CD14-positive monocyte (primary cell): ENCODE measurements around the gene CLDN5. TPM values are rescaled to one million over a fixed set of nuclear protein-coding genes. Genes with fewer than 3 reads are reported as not detected.

Experiments used
- DNase-seq, 3 donors: peaks; one replicate each; pipeline ENCODE4 v3.0.0-alpha.2; 2011 to 2022
- H2AFZ ChIP-seq: 2 replicates; pipeline ENCODE4 v1.6.0; 2012; ENCODE audit warnings: mild to moderate bottlenecking, low read depth, low read length, inconsistent platforms; ENCODE audit not compliant: insufficient read depth, poor library complexity, severe bottlenecking
- H3K27ac ChIP-seq, 2 donors: 1 replicate in 1 of 2; 2 replicates in 1 of 2; pipeline ENCODE4 v1.5.1; 2012 to 2013; ENCODE audit warnings: low read length in 2 of 2, control low read depth in 1 of 2, inconsistent platforms in 1 of 2, low read depth in 1 of 2, mild to moderate bottlenecking in 1 of 2
- H3K27me3 ChIP-seq, 2 donors: one replicate each; pipeline versions ENCODE4 v1.6.0 to v1.6.1; 2011 to 2013; ENCODE audit warnings: low read length in 2 of 2; ENCODE audit not compliant: control insufficient read depth in 2 of 2, insufficient read depth in 2 of 2
- H3K36me3 ChIP-seq, 2 donors: replicated peaks in 1 of 2; 1 replicate in 1 of 2; 2 replicates in 1 of 2; pipeline versions ENCODE4 v1.5.1 to v1.6.1; 2012 to 2013; ENCODE audit warnings: low read length in 2 of 2, control low read depth in 1 of 2, inconsistent platforms in 1 of 2, mild to moderate bottlenecking in 1 of 2; ENCODE audit not compliant: insufficient read depth in 2 of 2, control insufficient read depth in 1 of 2
- H3K4me1 ChIP-seq, 2 donors: 1 replicate in 1 of 2; 2 replicates in 1 of 2; pipeline versions ENCODE4 v1.5.1 to v1.6.1; 2012 to 2013; ENCODE audit warnings: low read length in 2 of 2, control low read depth in 1 of 2, inconsistent platforms in 1 of 2, mild to moderate bottlenecking in 1 of 2, moderate library complexity in 1 of 2; ENCODE audit not compliant: insufficient read depth in 2 of 2, control insufficient read depth in 1 of 2
- H3K4me2 ChIP-seq: replicated peaks from 2 replicates; pipeline ENCODE3; 2012; ENCODE audit warnings: low read length, moderate library complexity, mild to moderate bottlenecking; ENCODE audit not compliant: poor library complexity, severe bottlenecking; ENCODE audit errors: extremely low read depth
- H3K4me3 ChIP-seq, 3 experiments: fragments of 200-600 bp in 1 of 3; sonication (generic) in 1 of 3; replicated peaks in 1 of 3; 1 replicate in 2 of 3; 2 replicates in 1 of 3; pipeline ENCODE4 v1.5.1; 2011 to 2013; ENCODE audit warnings: low read length in 3 of 3, mild to moderate bottlenecking in 3 of 3, control low read depth in 2 of 3, low read depth in 2 of 3, inconsistent platforms in 1 of 3, moderate library complexity in 1 of 3
- H3K79me2 ChIP-seq: 2 replicates; pipeline ENCODE4 v1.6.0; 2012; ENCODE audit warnings: mild to moderate bottlenecking, control low read depth, inconsistent platforms, low read length, moderate library complexity; ENCODE audit not compliant: insufficient read depth
- H3K9ac ChIP-seq: 2 replicates; pipeline ENCODE4 v1.6.0; 2017; ENCODE audit warnings: low read length, mild to moderate bottlenecking; ENCODE audit not compliant: insufficient read depth, poor library complexity, severe bottlenecking
- H3K9me3 ChIP-seq, 2 donors: replicated peaks in 1 of 2; 1 replicate in 1 of 2; 2 replicates in 1 of 2; pipeline versions ENCODE4 v1.5.1 to v1.6.1; 2012 to 2013; ENCODE audit warnings: low read length in 2 of 2, control low read depth in 1 of 2; ENCODE audit not compliant: control insufficient read depth in 1 of 2, insufficient read depth in 1 of 2
- H4K20me1 ChIP-seq: 2 replicates; pipeline ENCODE4 v1.6.0; 2012; ENCODE audit warnings: mild to moderate bottlenecking, low read length, control low read depth, moderate library complexity; ENCODE audit not compliant: insufficient read depth
- H3K27ac Mint-ChIP-seq, 7 donors: one replicate each; pipeline ENCODE4 v1.8.0; 2020; ENCODE audit warnings: mild to moderate bottlenecking in 7 of 7, mixed read lengths in 7 of 7, moderate library complexity in 6 of 7, inconsistent platforms in 2 of 7
- H3K27me3 Mint-ChIP-seq, 3 donors: one replicate each; pipeline ENCODE4 v1.8.0; 2021 to 2022; ENCODE audit warnings: low read depth in 3 of 3, mild to moderate bottlenecking in 3 of 3, mixed read lengths in 3 of 3, moderate library complexity in 3 of 3, inconsistent platforms in 1 of 3
- H3K36me3 Mint-ChIP-seq, 2 donors: one replicate each; pipeline ENCODE4 v1.8.0; 2020; ENCODE audit warnings: mixed read lengths in 2 of 2, inconsistent platforms in 1 of 2, mild to moderate bottlenecking in 1 of 2
- H3K4me1 Mint-ChIP-seq: one replicate; pipeline ENCODE4 v1.8.0; 2020; ENCODE audit warnings: mild to moderate bottlenecking, mixed read lengths
- H3K4me3 Mint-ChIP-seq, 2 donors: one replicate each; pipeline ENCODE4 v1.8.0; 2020; ENCODE audit warnings: mild to moderate bottlenecking in 2 of 2, mixed read lengths in 2 of 2, moderate library complexity in 1 of 2
- H3K9me3 Mint-ChIP-seq, 7 donors: one replicate each; pipeline ENCODE4 v1.8.0; 2020 to 2022; ENCODE audit warnings: mixed read lengths in 7 of 7, mild to moderate bottlenecking in 6 of 7, moderate library complexity in 6 of 7, inconsistent platforms in 2 of 7
- CTCF ChIP-seq: fragments of 200-600 bp; IDR thresholded peaks from one replicate; pipeline ENCODE4 v1.8.0; 2022; ENCODE audit warnings: antibody characterized with exemption, mild to moderate bottlenecking
- WGBS: methylation state at CpG from one replicate; pipeline ENCODE4 v1.1.5; 2013; ENCODE audit warnings: missing lambda C conversion rate; ENCODE audit not compliant: insufficient coverage; 5-methylcytosine and 5-hydroxymethylcytosine counted together
- intact Hi-C, 2 donors: fragments of 100-400 bp; cut with micrococcal nuclease; formaldehyde crosslinking; loops; one replicate each; pipeline versions ENCODE4 v1.15.0 to v1.15.1; 2023
- polyA plus RNA-seq, 3 donors: library from polyadenylated mRNA; depleted of rRNA in 1 of 3; unstranded in 2 of 3; stranded (reverse) in 1 of 3; fragments of 300-500 nt in 2 of 3; fragments of >200 nt in 1 of 3; fragmentation: Illumina TruSeq in 2 of 3; gene quantifications; 1 replicate in 2 of 3; 2 replicates in 1 of 3; pipeline ENCODE4 v1.2.3, GENCODE V29; 2012 to 2021

Gene CLDN5
- polyA plus RNA-seq, 3 donors = 0.05 to 0.35 (median 0.27) TPM

DNA sequence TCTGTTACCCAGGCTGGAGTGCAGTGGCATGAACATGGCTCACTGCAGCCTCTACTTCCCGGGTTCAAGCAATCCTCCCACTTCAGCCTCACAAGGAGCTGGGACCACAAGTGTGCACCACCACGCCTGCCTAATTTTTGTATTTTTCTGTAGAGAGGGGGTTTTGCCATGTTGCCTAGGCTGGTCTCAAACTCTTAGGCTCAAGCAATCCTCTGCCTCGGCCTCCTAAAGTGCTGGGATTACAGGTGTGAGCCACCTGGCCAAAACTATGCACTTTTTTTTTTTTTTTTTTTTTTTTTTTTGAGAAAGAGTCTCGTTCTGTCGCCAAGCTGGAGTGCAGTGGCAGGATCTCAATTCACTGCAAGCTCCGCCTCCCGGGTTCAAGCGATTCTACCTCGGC is 12.4 kb upstream of the CLDN5 start:
- no peaks in the 10 kb centered on the region for H3K79me2 ChIP-seq
- H4K20me1 ChIP-seq = no peaks in the 10 kb centered on the region
- H3K4me3 ChIP-seq = no peak overlapping the region
- Mint-ChIP-seq H3K27ac (no peak overlapping the region), H3K4me3 (no peak overlapping the region), H3K36me3 (no peaks in the 10 kb centered on the region), H3K27me3 (peaks cover 0 to 10% (median 6%) of the 10 kb centered on the region in 3 donors), H3K9me3 (peaks cover 0 to 1% (median 0%) of the 10 kb centered on the region in 7 donors), H3K4me1 (no peaks in the 10 kb centered on the region)
- H3K36me3 ChIP-seq = no peaks in the 10 kb centered on the region
- TF ChIP-seq CTCF = no peak
- H3K9me3 ChIP-seq = no peaks in the 10 kb centered on the region
- no peaks in the 10 kb centered on the region for H3K4me1 ChIP-seq
- no peak overlapping the region for H3K4me2 ChIP-seq
- no peak for DNase-seq
- H3K27me3 ChIP-seq = no peaks in the 10 kb centered on the region
- no peak overlapping the region for H3K27ac ChIP-seq
- intact Hi-C loops = no loop called here
- no peak overlapping the region for H2AFZ ChIP-seq
- WGBS = 100% methylated on average over 5 of the region's 9 CpGs
- H3K9ac ChIP-seq = no peak overlapping the region

DNA sequence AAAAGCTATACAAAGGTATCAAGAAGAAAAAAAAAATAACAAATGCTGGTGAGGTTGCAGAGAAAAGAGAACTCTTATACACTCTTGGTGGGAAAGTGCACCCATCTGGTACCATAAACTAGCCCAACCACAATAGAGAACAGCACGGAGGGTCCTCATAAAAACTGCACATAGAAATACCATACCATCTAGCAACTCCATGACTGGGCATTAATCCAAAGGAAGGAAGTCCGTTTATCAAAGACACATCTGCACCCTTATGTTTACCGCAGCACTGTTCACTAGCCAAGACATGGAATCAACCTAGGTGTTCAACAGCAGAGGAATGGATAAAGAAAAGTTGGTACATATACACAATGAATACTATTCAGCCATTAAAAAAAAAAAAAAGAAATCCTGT is 10.8 kb upstream of the CLDN5 start:
- H3K4me1 ChIP-seq = no peaks in the 10 kb centered on the region
- Mint-ChIP-seq H3K36me3 (no peaks in the 10 kb centered on the region), H3K4me3 (no peak overlapping the region), H3K27ac (no peak overlapping the region), H3K27me3 (peaks cover 0 to 10% (median 8%) of the 10 kb centered on the region in 3 donors), H3K9me3 (peaks cover 0 to 1% (median 0%) of the 10 kb centered on the region in 7 donors), H3K4me1 (no peaks in the 10 kb centered on the region)
- H3K27ac ChIP-seq = no peak overlapping the region
- H4K20me1 ChIP-seq = no peaks in the 10 kb centered on the region
- no peak overlapping the region for H3K4me3 ChIP-seq
- H3K9me3 ChIP-seq = no peaks in the 10 kb centered on the region
- intact Hi-C loops = no loop called here
- no peak for DNase-seq
- 0% methylated on average over 1 of the region's 3 CpGs for WGBS
- no peak overlapping the region for H2AFZ ChIP-seq
- no peaks in the 10 kb centered on the region for H3K36me3 ChIP-seq
- no peak overlapping the region for H3K4me2 ChIP-seq
- no peaks in the 10 kb centered on the region for H3K27me3 ChIP-seq
- no peak overlapping the region for H3K9ac ChIP-seq
- no peak for TF ChIP-seq CTCF
- H3K79me2 ChIP-seq = no peaks in the 10 kb centered on the region
